GM12872 (cell line): ENCODE measurements around the gene KIF2C.

Experiments used
- CTCF ChIP-seq: IDR thresholded peaks from 3 replicates; pipeline ENCODE4 v1.5.1; 2011; ENCODE audit warnings: low read depth, mild to moderate bottlenecking, low read length, moderate library complexity; ENCODE audit not compliant: insufficient read depth

Gene KIF2C

GRCh38 chr1:44733365-44733764, 6.3 kb upstream of the KIF2C start:
- no peak for TF ChIP-seq CTCF

GRCh38 chr1:44733784-44734183, 5.9 kb upstream of the KIF2C start:
- TF ChIP-seq CTCF = no peak

GRCh38 chr1:44735992-44736391, 3.6 kb upstream of the KIF2C start:
- no peak for TF ChIP-seq CTCF

- no peak for TF ChIP-seq CTCF
Observed at GRCh38 chr1:44740179-44740617, 561 bp downstream of the KIF2C start.

DNA sequence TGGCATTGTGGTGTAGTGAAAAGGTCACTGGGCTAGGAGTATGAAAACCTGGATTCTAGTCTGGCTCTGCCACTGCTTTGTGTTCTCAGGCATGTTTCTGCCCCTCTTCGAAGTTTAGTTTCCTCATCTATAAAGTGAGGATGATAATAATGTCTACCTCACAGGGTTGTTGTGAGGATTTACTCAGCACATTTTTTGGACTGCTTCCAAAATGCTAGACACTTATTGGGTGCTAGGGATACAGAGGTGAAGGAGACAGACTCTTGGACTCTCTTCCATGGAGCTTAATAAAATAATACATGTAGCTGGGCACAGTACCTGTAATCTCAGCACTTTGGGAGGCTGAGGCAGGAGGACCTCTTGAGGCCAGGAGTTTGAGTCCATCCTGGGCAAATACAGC, 3.6 kb downstream of the KIF2C start:
- no peak for TF ChIP-seq CTCF

- peak; percentile 15; the same call in 1 of the 3 replicates for TF ChIP-seq CTCF
Observed at GRCh38 chr1:44747878-44748277, 8.2 kb downstream of the KIF2C start.

GRCh38 chr1:44757420-44757819, 17.8 kb downstream of the KIF2C start:
- TF ChIP-seq CTCF = no peak

GRCh38 chr1:44759077-44759476, 19.4 kb downstream of the KIF2C start:
- no peak for TF ChIP-seq CTCF
